Suppressor macrophage (primary cell): ENCODE data around the gene NAA38.

Source experiments
- DNase-seq, 4 experiments: peaks; one replicate each; pipeline ENCODE4 v3.0.0-alpha.2; 2020 to 2022

NAA38 gene

GRCh38 chr17:7824021-7824924 is 33.1 kb downstream of the NAA38 start:
- DNase-seq: no peak

- DNase-seq: no peak
Measured at GRCh38 chr17:7823581-7824001, 33.8 kb downstream of the NAA38 start.

GRCh38 chr17:7822126-7822525 is 35.2 kb downstream of the NAA38 start:
- no peak for DNase-seq

DNA sequence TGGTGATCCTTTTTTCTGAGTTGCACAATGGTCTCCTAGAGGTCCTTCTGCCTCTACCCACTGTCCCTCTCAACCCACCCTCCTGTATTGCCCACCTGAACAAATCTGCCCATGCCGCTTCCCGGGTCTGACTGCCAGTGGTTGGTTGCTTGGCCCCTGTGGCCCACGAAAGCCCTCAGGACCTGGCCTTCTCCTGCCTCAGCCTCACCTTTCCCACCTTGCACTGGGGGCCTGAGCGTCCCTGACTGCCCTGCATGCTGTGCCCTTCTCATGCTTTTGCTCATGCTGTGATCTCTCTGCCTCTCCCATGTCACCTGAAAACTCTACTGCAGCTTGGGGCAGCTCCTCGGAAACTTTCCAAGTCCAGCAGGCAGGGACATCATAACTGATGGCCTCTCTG is 37.1 kb downstream of the NAA38 start:
- no peak for DNase-seq

GRCh38 chr17:7818746-7819645 is 38.4 kb downstream of the NAA38 start:
- no peak for DNase-seq

DNA sequence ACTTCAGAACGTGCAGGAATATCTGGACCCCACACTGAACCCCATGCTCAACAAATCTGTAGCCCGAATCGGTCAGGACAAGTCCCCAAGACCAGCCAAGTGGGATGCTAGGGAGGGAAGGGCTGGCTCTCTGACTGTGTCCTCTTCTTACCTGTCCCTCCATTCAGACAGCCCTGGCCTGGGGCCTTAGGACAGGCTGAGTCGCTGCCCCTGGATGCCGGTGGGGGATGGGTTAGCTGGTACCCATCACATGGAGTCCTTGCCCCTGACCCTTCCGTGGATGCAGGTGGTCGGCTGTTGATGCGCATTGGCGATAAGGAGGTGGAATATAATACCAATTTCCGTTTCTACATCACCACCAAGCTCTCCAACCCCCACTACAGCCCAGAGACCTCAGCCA is 39.3 kb downstream of the NAA38 start:
- DNase-seq: no peak

DNA sequence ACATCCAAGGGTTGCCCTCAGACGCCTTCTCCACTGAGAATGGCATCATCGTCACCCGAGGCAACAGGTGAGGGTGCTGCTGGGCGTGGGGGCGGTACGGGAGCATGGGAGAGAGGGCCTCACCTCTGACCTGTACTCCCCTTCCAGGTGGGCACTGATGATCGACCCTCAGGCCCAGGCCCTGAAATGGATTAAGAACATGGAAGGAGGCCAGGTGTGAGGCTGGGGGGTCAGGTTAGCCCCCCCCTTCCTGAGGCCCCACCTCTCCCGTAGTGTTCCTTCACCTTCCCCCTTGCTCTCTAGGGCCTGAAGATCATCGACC is 39.8 kb downstream of the NAA38 start:
- DNase-seq: no peak

DNA sequence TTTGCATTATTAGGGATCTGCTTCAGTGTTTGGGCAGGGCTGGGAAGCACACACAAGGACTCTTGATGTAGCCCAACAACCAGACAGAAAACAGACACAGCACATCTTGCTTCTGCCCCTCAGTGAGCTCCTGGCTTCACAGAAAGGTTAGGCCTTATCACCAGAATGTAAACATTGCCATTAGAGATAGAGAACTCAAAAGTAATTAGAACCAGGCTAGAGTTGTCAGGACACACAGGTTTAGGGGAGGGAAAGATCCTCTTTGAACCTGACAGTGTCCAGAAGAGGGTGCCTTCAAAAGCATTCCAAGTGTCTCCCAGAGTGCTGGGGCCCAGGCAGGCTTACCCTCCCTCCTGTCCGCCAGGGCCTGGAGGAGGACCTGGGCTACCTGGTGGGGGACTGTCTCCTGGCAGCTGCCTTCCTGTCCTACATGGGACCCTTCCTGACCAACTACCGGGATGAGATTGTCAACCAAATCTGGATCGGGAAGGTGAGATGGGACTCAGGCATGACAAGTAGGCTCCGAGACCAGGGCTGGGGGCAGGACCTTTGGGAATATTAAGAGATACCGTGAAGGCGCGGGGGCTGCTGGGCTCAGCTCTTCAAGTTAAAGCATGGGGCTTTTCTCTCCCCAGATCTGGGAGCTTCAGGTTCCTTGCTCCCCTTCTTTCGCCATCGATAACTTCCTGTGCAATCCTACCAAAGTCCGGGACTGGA is 40.3 kb downstream of the NAA38 start:
- DNase-seq: no peak

DNA sequence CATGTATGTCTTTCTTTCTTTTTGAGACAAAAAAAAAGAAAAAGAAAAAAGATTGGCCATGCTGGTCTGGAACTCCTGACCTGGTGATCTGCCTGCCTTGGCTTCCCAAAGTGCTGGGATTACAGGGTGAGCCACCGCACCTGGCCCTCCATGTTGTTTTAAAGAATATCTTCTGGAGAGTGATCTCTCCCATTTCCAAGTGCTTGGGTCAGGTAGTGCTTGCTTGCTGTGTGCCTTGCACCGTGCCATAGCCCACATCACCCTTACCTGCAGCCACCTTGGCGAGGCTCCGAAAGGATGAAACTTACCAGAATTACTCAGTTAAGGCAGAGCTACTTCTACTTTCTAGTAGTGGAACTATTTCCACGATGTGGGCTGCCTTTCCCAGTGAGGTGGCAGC is 42.4 kb downstream of the NAA38 start:
- no peak for DNase-seq

GRCh38 chr17:7811251-7811650 is 46.1 kb downstream of the NAA38 start:
- DNase-seq: peak; percentile 10 to 55 (median 40)

DNA sequence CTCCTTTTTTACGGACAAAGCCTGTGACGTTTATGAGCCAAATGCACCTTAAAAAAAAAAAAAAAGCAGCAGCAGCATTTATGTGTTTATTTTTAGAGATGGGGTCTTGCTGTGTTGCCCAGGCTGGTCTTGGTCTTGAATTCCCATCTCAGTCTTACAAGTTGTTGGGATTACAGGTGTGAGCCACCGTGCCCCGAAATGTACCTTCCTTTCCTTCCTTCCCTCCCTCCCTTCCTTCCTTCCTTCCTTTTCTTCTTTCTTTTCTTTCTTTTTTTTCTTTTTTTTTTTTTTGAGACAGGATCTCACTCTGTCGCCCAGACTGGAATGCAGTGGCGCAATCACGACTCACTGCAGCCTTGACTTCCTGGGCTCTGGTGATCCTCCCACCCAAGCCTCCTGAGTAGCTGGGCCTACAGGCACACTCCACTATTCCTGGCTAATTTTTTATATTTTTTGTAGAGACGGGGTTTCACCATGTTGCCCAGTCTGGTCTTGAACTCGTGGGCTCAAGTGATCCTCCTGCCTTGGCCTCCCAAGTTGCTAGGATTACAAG is 47.5 kb downstream of the NAA38 start:
- peak in 3 of 4 experiments; percentile 25 to 45 (median 27) for DNase-seq

- DNase-seq: no peak
Measured at GRCh38 chr17:7809086-7809790, 48.1 kb downstream of the NAA38 start.

GRCh38 chr17:7807206-7807605 is 50.2 kb downstream of the NAA38 start:
- no peak for DNase-seq
